Measurements from ENCODE around the gene PSKH1.

GRCh38 chr16:67917140-67917851, 24.2 kb downstream of the PSKH1 start:
- TF ChIP-seq E2F4 (CRISPR knock-in tag; IDR thresholded peaks at IDR 0.05; ENCODE audit: low read depth) = no peak
- TF ChIP-seq, protein P1, sequence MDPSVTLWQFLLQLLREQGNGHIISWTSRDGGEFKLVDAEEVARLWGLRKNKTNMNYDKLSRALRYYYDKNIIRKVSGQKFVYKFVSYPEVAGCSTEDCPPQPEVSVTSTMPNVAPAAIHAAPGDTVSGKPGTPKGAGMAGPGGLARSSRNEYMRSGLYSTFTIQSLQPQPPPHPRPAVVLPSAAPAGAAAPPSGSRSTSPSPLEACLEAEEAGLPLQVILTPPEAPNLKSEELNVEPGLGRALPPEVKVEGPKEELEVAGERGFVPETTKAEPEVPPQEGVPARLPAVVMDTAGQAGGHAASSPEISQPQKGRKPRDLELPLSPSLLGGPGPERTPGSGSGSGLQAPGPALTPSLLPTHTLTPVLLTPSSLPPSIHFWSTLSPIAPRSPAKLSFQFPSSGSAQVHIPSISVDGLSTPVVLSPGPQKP (CRISPR knock-in tag; IDR thresholded peaks at IDR 0.05) = no peak
- TF ChIP-seq KAT7 (CRISPR knock-in tag; IDR thresholded peaks at IDR 0.05; ENCODE audit: borderline replicate concordance) = no peak
